Loucy (cell line): ENCODE data around the gene FOXP1.
A peak's percentile ranks its signal among the peaks of the same experiment; 100 is the strongest.

Source experiments
- H2AFZ ChIP-seq: fragments of 200-600 bp; sonication (generic); 2 replicates; pipeline ENCODE4 v1.6.0; 2016; ENCODE audit warnings: antibody characterized with exemption, mild to moderate bottlenecking, low read length, moderate library complexity
- H3F3A ChIP-seq: fragments of 200-600 bp; 2 replicates; pipeline ENCODE4 v1.6.0; 2016; ENCODE audit warnings: antibody characterized with exemption, low read depth, mild to moderate bottlenecking
- H3K27me3 ChIP-seq: fragments of 200-600 bp; sonication (generic); 2 replicates; pipeline ENCODE4 v1.6.1; 2014; ENCODE audit warnings: low read length, mild to moderate bottlenecking; ENCODE audit not compliant: insufficient read depth, poor library complexity, severe bottlenecking
- H3K36me3 ChIP-seq: fragments of 200-600 bp; sonication (generic); 2 replicates; pipeline ENCODE4 v1.6.1; 2016; ENCODE audit warnings: low read length; ENCODE audit not compliant: insufficient read depth
- H3K4me1 ChIP-seq: fragments of 200-600 bp; sonication (generic); 2 replicates; pipeline ENCODE4 v1.5.1; 2014; ENCODE audit warnings: low read length, mild to moderate bottlenecking; ENCODE audit not compliant: insufficient read depth, poor library complexity, severe bottlenecking
- H3K4me2 ChIP-seq: fragments of 200-600 bp; sonication (generic); 2 replicates; pipeline ENCODE4 v1.6.0; 2014; ENCODE audit warnings: antibody characterized with exemption, low read length, low read depth, mild to moderate bottlenecking; ENCODE audit not compliant: poor library complexity, severe bottlenecking
- H3K4me3 ChIP-seq: fragments of 200-600 bp; sonication (generic); 2 replicates; pipeline ENCODE4 v1.5.1; 2014; ENCODE audit warnings: low read length, mild to moderate bottlenecking, mixed read lengths; ENCODE audit not compliant: poor library complexity, severe bottlenecking
- H3K79me2 ChIP-seq: fragments of 200-600 bp; sonication (generic); 2 replicates; pipeline ENCODE4 v1.6.1; 2014; ENCODE audit warnings: low read length; ENCODE audit not compliant: insufficient read depth
- H3K9ac ChIP-seq: fragments of 200-600 bp; sonication (generic); 2 replicates; pipeline ENCODE4 v1.6.0; 2014; ENCODE audit warnings: mild to moderate bottlenecking, low read depth, low read length, moderate library complexity; ENCODE audit not compliant: poor library complexity, severe bottlenecking
- H3K9me2 ChIP-seq: fragments of 200-600 bp; sonication (generic); replicated peaks from 2 replicates; pipeline ENCODE4 v1.6.1; 2016; ENCODE audit warnings: low read depth, low read length, mixed read lengths
- H3K9me3 ChIP-seq: fragments of 200-600 bp; sonication (generic); 2 replicates; pipeline ENCODE4 v1.6.1; 2014; ENCODE audit warnings: mild to moderate bottlenecking, antibody characterized with exemption, low read length, low read depth; ENCODE audit not compliant: insufficient read depth
- H4K20me1 ChIP-seq: fragments of 200-600 bp; sonication (generic); 2 replicates; pipeline ENCODE4 v1.6.0; 2014; ENCODE audit warnings: antibody characterized with exemption, low read length, mild to moderate bottlenecking; ENCODE audit not compliant: insufficient read depth, poor library complexity, severe bottlenecking
- CTCF ChIP-seq: fragments of 200-600 bp; sonication (generic); conservative IDR thresholded peaks from 2 replicates; pipeline ENCODE4 v1.5.1; 2014; ENCODE audit warnings: mild to moderate bottlenecking, antibody characterized with exemption, low read length
- EZH2phosphoT487 ChIP-seq: fragments of 200-600 bp; IDR thresholded peaks from 2 replicates; pipeline ENCODE4 v1.6.1; 2018; ENCODE audit warnings: antibody characterized with exemption, mild to moderate bottlenecking, moderate library complexity, borderline replicate concordance

Gene FOXP1

GRCh38 chr3:71578054-71578751 lies 5.3 kb downstream of the FOXP1 start:
- Histone ChIP-seq H2AFZ (no peak overlapping the region), H3K36me3 (no peaks in the 10 kb centered on the region), H4K20me1 (peaks cover 37% of the 10 kb centered on the region), H3K4me3 (peak overlapping the region; percentile 94), H3K27me3 (no peaks in the 10 kb centered on the region), H3K9ac (peak overlapping the region; percentile 98), H3K4me2 (peak overlapping the region; percentile 98), H3K4me1 (peaks cover 71% of the 10 kb centered on the region), H3K79me2 (peaks cover 98% of the 10 kb centered on the region), H3F3A (no peaks in the 10 kb centered on the region), H3K9me2 (no peaks in the 10 kb centered on the region), H3K9me3 (no peaks in the 10 kb centered on the region)
- TF ChIP-seq EZH2phosphoT487 (no peak), CTCF (no peak)

GRCh38 chr3:71577011-71577410 lies 6.5 kb downstream of the FOXP1 start:
- H3K9me2 ChIP-seq, result no peaks in the 10 kb centered on the region
- peak overlapping the region; percentile 94 for H3K4me3 ChIP-seq
- H3K4me1 ChIP-seq, result peaks cover 80% of the 10 kb centered on the region
- no peak overlapping the region for H2AFZ ChIP-seq
- H3K9me3 ChIP-seq, result no peaks in the 10 kb centered on the region
- no peaks in the 10 kb centered on the region for H3K36me3 ChIP-seq
- H3K27me3 ChIP-seq, result no peaks in the 10 kb centered on the region
- H3K79me2 ChIP-seq, result peaks cover 97% of the 10 kb centered on the region
- H3K9ac ChIP-seq, result peak overlapping the region; percentile 98
- no peaks in the 10 kb centered on the region for H3F3A ChIP-seq
- peaks cover 37% of the 10 kb centered on the region for H4K20me1 ChIP-seq
- peak overlapping the region; percentile 98 for H3K4me2 ChIP-seq
- TF ChIP-seq CTCF (no peak), EZH2phosphoT487 (no peak)

- H3F3A ChIP-seq, result no peaks in the 10 kb centered on the region
- peaks cover 96% of the 10 kb centered on the region for H3K79me2 ChIP-seq
- H2AFZ ChIP-seq, result no peak overlapping the region
- H3K4me3 ChIP-seq, result peak overlapping the region; percentile 13
- no peaks in the 10 kb centered on the region for H3K36me3 ChIP-seq
- TF ChIP-seq CTCF (no peak), EZH2phosphoT487 (no peak)
- H3K4me1 ChIP-seq, result peaks cover 79% of the 10 kb centered on the region
- no peak overlapping the region for H3K9ac ChIP-seq
- H3K9me3 ChIP-seq, result no peaks in the 10 kb centered on the region
- peaks cover 32% of the 10 kb centered on the region for H4K20me1 ChIP-seq
- peak overlapping the region; percentile 98 for H3K4me2 ChIP-seq
- H3K27me3 ChIP-seq, result no peaks in the 10 kb centered on the region
- no peaks in the 10 kb centered on the region for H3K9me2 ChIP-seq
Measured at GRCh38 chr3:71575433-71575832, 8.1 kb downstream of the FOXP1 start.
